ENCODE data around the gene CNGB1. TPM values are rescaled to one million over a fixed set of nuclear protein-coding genes. Genes with fewer than 3 reads are reported as not detected.

Gene CNGB1
- total RNA-seq, 2 donors from 2014 or later: 0.05 to 0.69 TPM

DNA sequence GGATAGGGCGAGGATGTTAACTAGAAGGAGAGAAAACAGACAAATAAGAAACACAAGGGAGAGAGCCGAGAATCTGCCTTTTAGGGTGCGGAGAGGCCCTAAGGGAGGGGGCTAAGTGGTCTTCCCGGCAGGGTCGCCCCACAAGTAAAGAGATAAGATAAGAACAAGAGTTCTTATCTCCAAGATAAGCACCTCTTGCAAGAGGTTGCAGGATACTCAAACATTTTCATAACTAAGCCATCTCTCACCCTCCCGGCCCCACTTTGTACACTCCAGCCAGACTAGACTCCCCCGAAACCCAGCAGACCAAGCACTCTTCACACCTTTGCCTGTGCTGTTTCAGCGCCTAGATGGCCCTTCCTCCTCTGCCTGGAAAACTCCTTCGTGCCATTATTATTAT is 15.3 kb upstream of the CNGB1 start:
- intact Hi-C loops (cut with DNase I): no loop called here
- H3K36me3 ChIP-seq: no peaks in the 10 kb centered on the region

DNA sequence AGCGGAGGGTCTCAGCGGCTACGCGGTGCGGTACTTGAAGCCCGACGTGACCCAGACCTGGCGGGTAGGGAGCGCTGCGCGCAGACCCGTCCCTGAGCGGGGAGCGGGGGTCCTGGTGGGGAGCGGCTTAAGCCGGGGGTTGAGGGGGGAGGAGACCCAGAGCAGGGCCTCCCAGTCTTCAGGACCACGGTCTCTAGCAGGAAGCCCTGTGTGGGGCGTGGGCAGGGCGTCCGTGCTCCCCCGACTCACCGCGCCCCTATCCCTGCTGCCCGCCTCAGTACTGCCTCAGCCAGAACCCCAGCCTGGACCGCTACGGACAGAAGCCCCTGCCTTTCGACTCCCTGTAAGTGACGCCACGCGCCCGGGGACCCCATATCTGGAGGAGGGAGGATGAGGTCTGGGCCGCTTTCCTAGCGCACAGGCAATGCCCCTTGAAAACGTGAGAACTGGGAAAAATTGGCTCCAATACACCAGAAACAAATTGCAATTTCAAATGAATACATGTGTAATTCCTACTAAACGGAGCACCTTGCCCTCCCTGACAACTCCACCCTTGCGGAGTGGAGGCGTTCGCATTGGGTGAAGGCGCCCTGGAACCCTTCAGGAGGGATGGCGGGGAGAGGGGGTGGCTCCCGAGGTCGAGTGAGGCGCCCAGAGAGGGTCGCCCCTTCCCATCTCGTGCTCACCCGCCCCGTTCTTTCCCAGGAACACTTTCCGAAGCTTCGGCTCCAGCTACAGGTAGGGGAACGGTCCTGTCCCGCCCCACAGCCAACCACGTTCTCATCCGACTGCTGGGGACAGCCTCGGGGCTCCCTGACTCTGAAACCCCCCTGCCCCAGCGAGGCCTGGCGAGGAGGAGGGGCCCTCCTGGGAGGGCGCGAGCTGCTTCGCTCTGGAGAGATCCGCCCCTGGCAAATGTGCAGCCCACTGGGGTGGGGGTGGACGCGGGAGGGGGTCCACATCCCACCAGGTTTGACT is 14.6 kb upstream of the CNGB1 start:
- Histone ChIP-seq H3K9me3 (no peaks in the 10 kb centered on the region), H3K4me1 (peaks cover 6% of the 10 kb centered on the region), H3K36me3 (no peaks in the 10 kb centered on the region), H3K9ac (ENCODE audit: low read depth in 2 of 2, low read length in 2 of 2) (no peak overlapping the region), H3K27me3 (peaks cover 6% of the 10 kb centered on the region), H3K27ac (no peak overlapping the region), H3K4me3 (peak overlapping the region; percentile 45)
- TF ChIP-seq, protein P1, sequence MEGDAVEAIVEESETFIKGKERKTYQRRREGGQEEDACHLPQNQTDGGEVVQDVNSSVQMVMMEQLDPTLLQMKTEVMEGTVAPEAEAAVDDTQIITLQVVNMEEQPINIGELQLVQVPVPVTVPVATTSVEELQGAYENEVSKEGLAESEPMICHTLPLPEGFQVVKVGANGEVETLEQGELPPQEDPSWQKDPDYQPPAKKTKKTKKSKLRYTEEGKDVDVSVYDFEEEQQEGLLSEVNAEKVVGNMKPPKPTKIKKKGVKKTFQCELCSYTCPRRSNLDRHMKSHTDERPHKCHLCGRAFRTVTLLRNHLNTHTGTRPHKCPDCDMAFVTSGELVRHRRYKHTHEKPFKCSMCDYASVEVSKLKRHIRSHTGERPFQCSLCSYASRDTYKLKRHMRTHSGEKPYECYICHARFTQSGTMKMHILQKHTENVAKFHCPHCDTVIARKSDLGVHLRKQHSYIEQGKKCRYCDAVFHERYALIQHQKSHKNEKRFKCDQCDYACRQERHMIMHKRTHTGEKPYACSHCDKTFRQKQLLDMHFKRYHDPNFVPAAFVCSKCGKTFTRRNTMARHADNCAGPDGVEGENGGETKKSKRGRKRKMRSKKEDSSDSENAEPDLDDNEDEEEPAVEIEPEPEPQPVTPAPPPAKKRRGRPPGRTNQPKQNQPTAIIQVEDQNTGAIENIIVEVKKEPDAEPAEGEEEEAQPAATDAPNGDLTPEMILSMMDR (IDR thresholded peaks at IDR 0.05): no peak
- intact Hi-C loops (cut with DNase I): no loop called here
- DNase-seq: no peak

More for the DNA sequence above, 15.3 kb upstream of the CNGB1 start:
- Histone ChIP-seq H3K9me3 (no peaks in the 10 kb centered on the region), H3K4me3 (no peak overlapping the region), H3K9ac (ENCODE audit: low read depth in 2 of 2, low read length in 2 of 2) (no peak overlapping the region), H3K4me1 (peaks cover 6% of the 10 kb centered on the region), H3K27ac (no peak overlapping the region), H3K27me3 (peaks cover 6% of the 10 kb centered on the region)
- TF ChIP-seq, protein P1 (IDR thresholded peaks at IDR 0.05): no peak
- no peak for DNase-seq

DNA sequence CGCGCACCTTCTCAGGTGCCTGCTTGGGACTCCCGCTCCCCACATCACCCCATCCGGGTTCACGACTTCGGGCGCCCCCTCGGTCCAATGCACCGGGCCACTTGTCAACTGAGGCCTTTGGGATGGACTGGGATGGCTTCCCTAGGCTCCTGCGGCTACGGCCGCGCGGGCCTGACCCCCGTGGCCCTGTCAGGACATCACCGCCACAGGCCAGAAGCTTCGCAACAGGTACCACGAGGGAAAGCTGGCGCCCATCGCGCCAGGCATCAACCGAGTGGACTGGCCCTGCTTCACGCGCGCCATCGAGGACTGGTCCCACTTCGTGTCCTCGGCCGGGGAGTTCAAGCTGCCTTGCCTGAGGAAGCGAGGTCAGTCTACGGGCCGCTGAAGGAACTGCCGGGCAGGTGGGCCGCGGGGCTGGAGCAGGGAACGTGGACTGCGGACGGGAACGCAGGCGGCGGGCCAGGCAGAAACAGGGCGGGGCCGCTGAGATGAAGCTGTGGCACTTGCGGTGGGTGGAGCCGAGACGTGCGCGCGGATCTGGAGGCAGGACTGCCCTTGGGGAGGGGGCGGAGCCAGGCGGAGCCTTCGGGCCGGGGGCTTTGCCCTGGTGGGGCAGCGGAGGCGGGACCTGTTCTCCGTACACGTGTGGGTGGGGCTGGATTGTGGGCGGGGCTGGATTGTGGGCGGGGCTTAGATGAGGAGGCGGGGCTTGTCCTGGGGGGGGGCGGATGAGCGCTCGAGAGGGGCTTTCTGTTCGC is 13.7 kb upstream of the CNGB1 start:
- H3K27me3 ChIP-seq: peaks cover 6% of the 10 kb centered on the region
- no peak overlapping the region for H3K27ac ChIP-seq
- no peak overlapping the region for H3K9ac ChIP-seq (ENCODE audit: low read depth in 2 of 2, low read length in 2 of 2)
- no peaks in the 10 kb centered on the region for H3K36me3 ChIP-seq
- TF ChIP-seq, protein P1 (IDR thresholded peaks at IDR 0.05): no peak
- peak; percentile 81 for DNase-seq
- H3K4me1 ChIP-seq: peaks cover 6% of the 10 kb centered on the region
- H3K4me3 ChIP-seq: peak overlapping the region; percentile 45
- no peaks in the 10 kb centered on the region for H3K9me3 ChIP-seq
- intact Hi-C loops (cut with DNase I): no loop called here

DNA sequence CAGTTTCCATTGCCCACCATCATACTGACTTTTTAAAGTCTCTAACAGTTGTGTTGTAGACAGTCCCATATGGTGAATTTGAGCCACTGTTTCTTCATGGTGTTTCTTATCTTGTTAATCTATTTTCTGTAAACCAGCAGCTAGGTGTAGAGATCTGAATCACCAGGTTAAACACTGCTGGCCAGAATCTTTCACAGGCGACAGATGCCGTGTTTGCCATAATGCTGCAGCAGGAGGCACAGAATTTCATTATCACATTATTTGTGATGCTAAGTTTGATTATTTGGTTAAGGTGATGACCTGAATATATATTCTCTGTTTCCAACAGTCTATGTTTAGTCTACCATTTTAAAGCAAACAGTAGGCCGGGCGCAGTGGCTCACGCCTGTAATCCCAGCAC is 11.5 kb upstream of the CNGB1 start:
- H3K27me3 ChIP-seq: peaks cover 6% of the 10 kb centered on the region
- no peaks in the 10 kb centered on the region for H3K9me3 ChIP-seq
- intact Hi-C loops (cut with DNase I): no loop called here
- DNase-seq: no peak
- no peaks in the 10 kb centered on the region for H3K36me3 ChIP-seq
- H3K27ac ChIP-seq: no peak overlapping the region
- TF ChIP-seq, protein P1 (IDR thresholded peaks at IDR 0.05): no peak
- H3K4me3 ChIP-seq: no peak overlapping the region
- H3K9ac ChIP-seq (ENCODE audit: low read depth in 2 of 2, low read length in 2 of 2): no peak overlapping the region
- H3K4me1 ChIP-seq: peaks cover 6% of the 10 kb centered on the region

DNA sequence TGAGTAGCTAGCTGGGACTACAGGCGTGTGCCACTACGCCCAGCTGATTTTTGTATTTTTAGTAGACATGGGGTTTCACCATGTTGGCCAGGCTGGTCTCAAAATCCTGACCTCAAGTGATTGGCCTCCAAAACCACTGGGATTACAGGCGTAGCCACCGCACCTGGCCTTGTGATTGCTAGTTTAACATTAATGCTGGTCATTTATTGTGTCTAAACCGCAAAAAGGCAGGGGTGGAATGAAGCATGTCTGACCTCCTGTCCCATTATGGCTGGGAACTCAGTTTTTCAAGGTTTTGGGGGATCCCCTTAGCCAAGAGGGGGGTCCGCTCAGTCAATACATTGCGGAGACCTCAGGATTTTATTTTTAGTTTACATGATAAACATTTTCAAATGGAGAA is 10.7 kb upstream of the CNGB1 start:
- Histone ChIP-seq H3K4me3 (no peak overlapping the region), H3K36me3 (no peaks in the 10 kb centered on the region), H3K9ac (ENCODE audit: low read depth in 2 of 2, low read length in 2 of 2) (no peak overlapping the region), H3K9me3 (no peaks in the 10 kb centered on the region), H3K4me1 (peaks cover 6% of the 10 kb centered on the region), H3K27ac (no peak overlapping the region), H3K27me3 (peaks cover 6% of the 10 kb centered on the region)
- TF ChIP-seq, protein P1 (IDR thresholded peaks at IDR 0.05): no peak
- no peak for DNase-seq
- intact Hi-C loops (cut with DNase I): no loop called here
